ENCODE results near the gene ADAMTS14. TPM values are rescaled to one million over a fixed set of nuclear protein-coding genes. Genes with fewer than 3 reads are reported as not detected.

Gene ADAMTS14
- total RNA-seq, 1 donor from 2014 or later, result 0.19 TPM

DNA sequence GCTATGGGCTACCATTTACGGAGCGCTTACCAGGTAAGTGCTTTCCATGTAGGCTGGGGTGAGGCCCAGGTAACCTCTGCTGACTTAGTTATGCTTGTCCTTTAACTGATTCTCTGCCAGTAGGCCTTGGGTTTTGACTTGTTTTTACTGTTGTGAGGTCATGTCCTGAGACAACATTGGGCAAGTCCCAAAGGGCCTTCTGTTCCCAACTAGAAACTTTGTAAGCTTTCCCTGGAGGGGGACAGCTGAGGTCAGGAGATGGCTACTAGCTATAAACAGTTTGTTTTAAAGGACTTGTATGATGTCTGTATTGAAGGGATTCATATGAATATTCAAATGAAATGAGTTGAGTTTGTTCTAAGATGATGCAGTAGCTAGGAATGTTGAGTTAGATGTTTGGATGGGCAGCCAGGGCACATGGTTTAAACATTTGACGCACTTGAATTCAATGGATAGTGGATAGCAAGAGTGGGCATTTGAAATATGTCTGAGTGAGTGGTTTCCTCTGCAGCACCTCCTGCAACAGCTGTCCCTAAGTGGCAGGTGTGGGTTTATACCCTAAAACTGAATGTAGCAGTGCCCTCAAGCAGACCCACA is 133.4 kb downstream of the ADAMTS14 start:
- no peak for DNase-seq (ENCODE audit: low read depth, low spot score)
- Mint-ChIP-seq H3K36me3 (ENCODE audit: low read depth) (no peaks in the 10 kb centered on the region), H3K4me3 (no peak overlapping the region)

DNA sequence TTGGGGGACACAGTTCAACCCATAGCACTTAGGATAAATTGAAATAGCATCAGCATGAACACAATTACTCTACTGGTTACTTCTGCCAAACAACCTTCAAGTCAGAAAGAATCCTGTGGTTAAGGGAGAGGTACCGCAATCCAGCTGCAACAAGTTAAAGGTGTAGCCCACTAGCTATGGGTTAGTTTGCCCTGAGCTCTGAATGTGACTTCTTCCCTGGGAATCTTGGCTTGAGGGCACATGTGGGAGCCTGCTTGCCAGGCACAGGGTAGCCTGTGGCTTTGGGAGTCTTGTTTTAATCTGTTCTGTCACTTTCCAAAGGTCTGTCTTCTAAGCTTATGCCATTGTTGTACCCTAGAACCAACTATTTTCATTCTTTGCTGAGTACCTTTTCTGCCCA is 134.5 kb downstream of the ADAMTS14 start:
- H3K4me3 Mint-ChIP-seq, result no peak overlapping the region
- H3K4me1 Mint-ChIP-seq, result peaks cover 5% of the 10 kb centered on the region
- no peaks in the 10 kb centered on the region for H3K27me3 Mint-ChIP-seq (ENCODE audit: low read depth)
- TF ChIP-seq, protein P1, sequence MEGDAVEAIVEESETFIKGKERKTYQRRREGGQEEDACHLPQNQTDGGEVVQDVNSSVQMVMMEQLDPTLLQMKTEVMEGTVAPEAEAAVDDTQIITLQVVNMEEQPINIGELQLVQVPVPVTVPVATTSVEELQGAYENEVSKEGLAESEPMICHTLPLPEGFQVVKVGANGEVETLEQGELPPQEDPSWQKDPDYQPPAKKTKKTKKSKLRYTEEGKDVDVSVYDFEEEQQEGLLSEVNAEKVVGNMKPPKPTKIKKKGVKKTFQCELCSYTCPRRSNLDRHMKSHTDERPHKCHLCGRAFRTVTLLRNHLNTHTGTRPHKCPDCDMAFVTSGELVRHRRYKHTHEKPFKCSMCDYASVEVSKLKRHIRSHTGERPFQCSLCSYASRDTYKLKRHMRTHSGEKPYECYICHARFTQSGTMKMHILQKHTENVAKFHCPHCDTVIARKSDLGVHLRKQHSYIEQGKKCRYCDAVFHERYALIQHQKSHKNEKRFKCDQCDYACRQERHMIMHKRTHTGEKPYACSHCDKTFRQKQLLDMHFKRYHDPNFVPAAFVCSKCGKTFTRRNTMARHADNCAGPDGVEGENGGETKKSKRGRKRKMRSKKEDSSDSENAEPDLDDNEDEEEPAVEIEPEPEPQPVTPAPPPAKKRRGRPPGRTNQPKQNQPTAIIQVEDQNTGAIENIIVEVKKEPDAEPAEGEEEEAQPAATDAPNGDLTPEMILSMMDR (conservative IDR thresholded peaks at IDR 0.05), result no peak
- H3K9me3 Mint-ChIP-seq, result peaks cover 5% of the 10 kb centered on the region
- DNase-seq (ENCODE audit: low read depth, low spot score), result no peak
- no peak overlapping the region for H3K27ac Mint-ChIP-seq (ENCODE audit: unreplicated experiment)
- no peaks in the 10 kb centered on the region for H3K36me3 Mint-ChIP-seq (ENCODE audit: low read depth)

More for the DNA sequence above, 133.4 kb downstream of the ADAMTS14 start:
- H3K9me3 Mint-ChIP-seq, result peaks cover 5% of the 10 kb centered on the region
- H3K27ac Mint-ChIP-seq (ENCODE audit: unreplicated experiment), result no peak overlapping the region
- TF ChIP-seq, protein P1 (conservative IDR thresholded peaks at IDR 0.05), result no peak
- no peaks in the 10 kb centered on the region for H3K27me3 Mint-ChIP-seq (ENCODE audit: low read depth)
- H3K4me1 Mint-ChIP-seq, result peaks cover 5% of the 10 kb centered on the region

DNA sequence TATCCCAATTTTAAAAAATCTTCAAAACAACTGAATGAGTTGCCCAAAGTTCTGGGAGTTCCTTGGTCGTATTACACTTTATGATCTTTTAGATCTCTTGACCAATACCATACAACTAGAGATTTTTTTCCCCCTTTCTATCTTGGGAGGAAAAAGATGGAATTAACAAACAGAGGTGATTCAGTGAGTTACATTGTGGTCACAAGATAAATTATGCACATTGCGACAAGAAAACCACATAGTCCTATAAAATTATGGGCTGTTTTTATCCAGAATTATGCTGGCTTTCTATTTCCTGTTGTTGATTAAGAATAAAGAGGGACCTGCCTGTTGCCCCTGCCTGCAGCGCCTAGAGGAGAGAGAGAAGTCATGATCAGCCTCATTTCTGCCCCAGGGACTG is 135.2 kb downstream of the ADAMTS14 start:
- Mint-ChIP-seq H3K27me3 (ENCODE audit: low read depth) (no peaks in the 10 kb centered on the region), H3K36me3 (ENCODE audit: low read depth) (no peaks in the 10 kb centered on the region), H3K4me1 (peaks cover 5% of the 10 kb centered on the region), H3K9me3 (peaks cover 5% of the 10 kb centered on the region), H3K4me3 (no peak overlapping the region), H3K27ac (ENCODE audit: unreplicated experiment) (no peak overlapping the region)
- TF ChIP-seq, protein P1 (conservative IDR thresholded peaks at IDR 0.05), result no peak
- no peak for DNase-seq (ENCODE audit: low read depth, low spot score)

DNA sequence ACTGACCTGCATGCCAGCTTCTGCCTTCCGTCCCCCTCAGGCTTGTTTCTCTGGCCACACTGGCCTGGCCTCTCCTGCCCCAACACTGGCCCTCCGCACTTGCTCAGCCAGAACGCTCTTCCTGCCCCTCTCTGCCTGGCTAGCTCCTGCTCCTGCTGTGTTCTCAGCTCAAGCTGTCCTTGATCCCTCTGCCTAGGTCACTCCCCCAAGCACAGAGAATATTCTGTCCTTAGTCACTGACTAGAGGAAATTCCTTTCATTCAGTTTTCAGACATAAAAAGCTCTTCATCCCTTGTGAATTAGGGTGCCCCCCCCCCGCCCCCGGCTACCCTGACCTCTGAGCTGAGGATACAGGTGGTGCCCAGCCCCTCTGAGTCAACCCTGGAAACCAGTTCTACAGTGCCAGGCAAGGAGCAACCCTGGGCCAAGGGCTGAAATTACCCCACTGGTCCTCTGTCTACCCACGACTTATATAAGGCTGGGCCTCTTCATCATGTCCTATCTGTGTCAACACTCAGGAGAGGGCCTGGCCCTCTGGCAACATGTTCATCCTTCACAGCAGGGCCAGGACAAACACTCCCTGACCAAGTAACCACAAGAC is 136.8 kb downstream of the ADAMTS14 start:
- Mint-ChIP-seq H3K4me1 (peaks cover 5% of the 10 kb centered on the region), H3K27me3 (ENCODE audit: low read depth) (no peaks in the 10 kb centered on the region), H3K4me3 (no peak overlapping the region), H3K9me3 (peaks cover 5% of the 10 kb centered on the region), H3K27ac (ENCODE audit: unreplicated experiment) (no peak overlapping the region), H3K36me3 (ENCODE audit: low read depth) (no peaks in the 10 kb centered on the region)
- TF ChIP-seq, protein P1 (conservative IDR thresholded peaks at IDR 0.05), result no peak
- DNase-seq (ENCODE audit: low read depth, low spot score), result no peak

DNA sequence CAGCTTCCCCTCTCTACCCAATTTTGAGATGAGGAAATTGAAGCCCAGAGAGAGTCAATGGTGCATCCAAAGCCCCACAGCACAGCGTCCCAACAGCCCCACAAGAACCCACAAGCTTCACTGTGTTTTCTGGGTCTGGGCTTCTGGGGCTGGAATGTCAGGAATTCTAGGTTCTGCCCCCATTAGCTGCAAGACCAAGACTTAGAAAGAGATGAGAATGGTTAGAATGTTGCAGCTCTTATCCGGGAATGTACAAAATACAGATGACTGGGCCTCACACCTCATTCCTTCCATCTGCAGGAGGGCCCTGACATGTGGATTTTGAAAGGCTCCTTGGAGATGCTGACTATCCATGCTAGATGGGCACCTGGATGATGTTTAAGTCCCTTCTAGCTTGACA is 137.4 kb downstream of the ADAMTS14 start:
- Mint-ChIP-seq H3K27ac (ENCODE audit: unreplicated experiment) (no peak overlapping the region), H3K27me3 (ENCODE audit: low read depth) (no peaks in the 10 kb centered on the region), H3K4me1 (peaks cover 5% of the 10 kb centered on the region), H3K9me3 (peaks cover 5% of the 10 kb centered on the region), H3K4me3 (no peak overlapping the region), H3K36me3 (ENCODE audit: low read depth) (no peaks in the 10 kb centered on the region)
- TF ChIP-seq, protein P1 (conservative IDR thresholded peaks at IDR 0.05), result no peak
- no peak for DNase-seq (ENCODE audit: low read depth, low spot score)

All from neural crest cell (in vitro differentiated cells).